GM18508 (cell line): ENCODE measurements around the gene LBHD2.

Experiments used
- ATAC-seq: cut with Tn5 transposase; IDR thresholded peaks from one replicate; pipeline ENCODE4 v1.9.1; 2021; ENCODE audit warnings: moderate number of reproducible peaks; ENCODE audit not compliant: insufficient read depth, unreplicated experiment

The LBHD2 gene

DNA sequence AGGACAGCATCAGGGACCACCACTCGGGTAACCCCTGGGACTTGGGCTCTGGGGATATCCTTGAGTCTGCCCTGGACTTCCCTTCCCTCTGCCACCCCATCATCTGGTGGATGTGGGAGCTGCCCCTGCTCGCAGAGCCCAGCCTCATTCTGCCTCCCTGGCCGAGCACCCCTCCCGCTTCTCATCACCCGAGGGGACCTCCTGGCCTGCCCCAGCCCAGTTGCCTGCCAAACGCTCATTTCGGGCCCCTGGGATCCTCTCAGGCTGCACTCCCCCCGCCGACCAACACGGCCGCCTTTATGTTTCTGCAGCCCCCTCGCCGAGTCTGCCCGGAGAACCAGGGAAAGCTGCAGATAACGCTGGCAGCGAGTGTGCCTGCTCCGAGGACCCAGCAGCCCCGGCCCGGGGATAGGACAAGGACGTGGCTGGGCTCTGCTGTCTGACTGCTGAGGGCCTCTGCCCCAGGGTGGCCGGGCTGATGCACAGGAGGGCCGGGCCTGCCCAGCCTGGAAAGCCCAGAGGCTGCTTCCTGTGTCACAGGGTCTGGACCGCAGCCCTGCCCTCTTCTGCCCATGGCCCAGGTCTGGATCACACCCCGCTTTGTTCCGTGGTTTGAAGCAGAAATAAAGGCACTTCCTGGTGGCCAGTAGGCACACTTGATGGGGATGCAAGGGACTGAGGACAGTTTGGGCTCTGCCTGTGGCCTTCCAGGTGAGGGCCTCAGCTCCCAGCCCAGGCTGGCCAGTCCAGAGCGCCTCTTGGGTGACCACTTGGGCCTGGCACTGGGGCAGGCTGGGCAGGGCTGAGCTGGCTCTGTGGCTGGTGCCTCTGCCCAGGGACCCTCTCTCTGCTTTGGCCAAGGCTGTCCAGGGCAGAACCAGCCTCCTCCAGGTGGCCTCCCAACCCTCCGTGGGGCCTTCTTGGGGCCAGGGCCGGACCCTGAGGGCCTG lies 5.7 kb downstream of the LBHD2 start:
- no peak for ATAC-seq

DNA sequence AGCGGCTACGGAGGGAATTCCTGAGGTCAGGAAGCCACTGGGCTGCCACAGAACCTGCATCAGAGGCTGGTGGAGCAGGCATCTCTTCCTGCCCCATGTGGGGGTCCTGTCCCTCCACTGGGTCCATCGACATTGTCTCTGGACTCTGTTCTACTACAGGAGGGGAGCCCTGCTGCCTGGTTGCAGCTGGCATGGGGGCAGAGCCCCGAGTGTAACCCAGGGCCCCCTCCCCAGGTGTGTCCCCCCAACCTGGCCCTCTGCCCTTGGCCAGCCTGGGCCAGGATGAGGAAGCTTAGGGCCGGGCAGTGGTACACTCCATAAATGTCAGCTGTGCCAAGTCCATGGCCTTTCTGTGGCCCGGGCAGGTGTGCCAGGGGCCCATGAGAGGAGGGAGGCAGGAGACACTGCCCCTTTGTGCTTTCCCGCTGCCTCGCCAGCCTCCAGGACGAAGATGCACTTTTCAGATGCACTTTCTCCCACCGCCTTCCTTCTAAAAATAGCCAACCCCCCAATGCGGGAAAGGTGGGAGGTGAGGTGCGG lies 6.5 kb downstream of the LBHD2 start:
- ATAC-seq = no peak

DNA sequence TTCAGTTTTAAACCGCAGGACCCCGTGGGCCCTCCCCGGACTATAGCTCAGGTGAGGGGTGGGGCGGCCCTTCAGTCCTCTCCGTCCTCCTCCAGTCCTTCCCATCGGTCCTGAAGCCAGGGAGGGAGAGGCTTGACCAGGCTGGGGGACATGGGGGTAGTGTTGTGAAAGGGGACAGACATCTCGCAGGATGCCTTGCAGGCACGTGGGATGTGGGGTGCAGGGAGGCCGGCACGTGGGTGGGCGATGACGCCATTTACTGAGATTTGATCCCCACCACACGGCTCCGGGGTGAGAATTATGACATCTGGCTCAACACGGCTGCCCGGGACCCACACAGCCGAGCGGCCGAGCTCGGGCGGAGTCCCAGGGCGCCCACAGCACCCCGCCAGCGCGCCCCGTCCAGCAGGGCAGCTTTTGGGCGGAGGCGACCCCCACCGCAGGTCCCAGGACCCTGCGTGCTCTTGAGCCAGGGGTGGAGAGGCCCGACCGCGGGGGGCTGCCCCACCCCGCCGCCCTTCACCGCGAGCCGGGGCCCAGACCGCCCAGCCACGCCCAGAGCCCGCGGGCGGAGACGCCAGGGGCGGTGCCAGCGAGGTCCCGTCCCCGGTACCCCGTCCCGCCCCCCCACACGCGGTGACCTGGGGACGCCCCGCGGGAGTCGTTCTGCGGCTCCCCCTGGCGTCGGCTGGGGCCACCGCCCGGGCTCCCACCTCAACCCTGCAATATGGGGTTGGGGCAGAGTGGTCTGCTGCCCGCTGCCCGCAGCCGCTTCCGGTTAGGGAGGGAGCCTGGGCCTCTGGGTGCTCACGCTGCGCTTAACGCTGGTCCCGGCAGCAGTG lies 7.3 kb downstream of the LBHD2 start:
- ATAC-seq = no peak

DNA sequence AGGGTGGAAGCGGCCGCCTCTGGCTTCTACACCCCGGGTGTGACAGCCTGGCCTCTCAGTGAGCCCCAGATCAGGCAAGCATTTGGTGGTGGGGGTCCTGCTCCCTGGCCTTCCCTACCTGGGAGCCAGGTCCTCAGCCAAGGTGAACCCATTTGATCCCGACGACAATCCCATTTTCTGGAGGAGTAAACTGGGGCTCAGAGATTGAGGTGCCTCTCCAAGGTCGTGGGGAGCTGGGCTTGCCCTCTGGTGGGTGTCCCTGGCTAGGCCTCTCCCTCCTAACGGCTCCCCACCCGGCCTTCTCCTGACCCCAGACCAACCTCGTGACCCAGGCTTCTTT lies 7.8 kb downstream of the LBHD2 start:
- no peak for ATAC-seq

DNA sequence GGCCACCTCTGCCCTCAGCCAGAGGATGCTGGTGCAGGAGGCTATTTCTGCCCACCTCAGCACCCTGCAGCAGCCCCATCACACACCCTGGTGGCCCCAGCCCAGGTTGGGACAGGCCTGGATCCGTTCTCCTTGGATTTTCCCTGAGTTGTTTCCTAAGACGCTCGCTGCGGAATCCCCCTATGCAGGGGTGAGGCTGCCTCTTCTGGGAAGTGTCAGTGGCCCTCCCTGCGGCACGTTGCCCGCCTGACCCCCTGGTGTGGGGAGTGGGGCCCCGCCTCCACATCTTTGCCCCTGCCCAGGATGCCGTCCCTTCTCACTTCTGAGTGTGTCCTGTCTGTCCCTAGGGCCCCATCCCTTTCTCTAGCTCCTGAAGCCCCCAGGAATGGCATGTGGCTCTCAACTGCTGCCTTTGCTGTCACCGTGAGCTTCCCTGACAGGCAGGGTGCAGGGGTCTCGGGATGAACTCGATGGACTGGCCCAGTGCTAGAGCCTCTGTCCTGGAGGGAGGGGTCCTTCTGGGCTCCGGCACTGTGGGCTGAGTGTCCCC lies 9.9 kb downstream of the LBHD2 start:
- ATAC-seq = no peak

DNA sequence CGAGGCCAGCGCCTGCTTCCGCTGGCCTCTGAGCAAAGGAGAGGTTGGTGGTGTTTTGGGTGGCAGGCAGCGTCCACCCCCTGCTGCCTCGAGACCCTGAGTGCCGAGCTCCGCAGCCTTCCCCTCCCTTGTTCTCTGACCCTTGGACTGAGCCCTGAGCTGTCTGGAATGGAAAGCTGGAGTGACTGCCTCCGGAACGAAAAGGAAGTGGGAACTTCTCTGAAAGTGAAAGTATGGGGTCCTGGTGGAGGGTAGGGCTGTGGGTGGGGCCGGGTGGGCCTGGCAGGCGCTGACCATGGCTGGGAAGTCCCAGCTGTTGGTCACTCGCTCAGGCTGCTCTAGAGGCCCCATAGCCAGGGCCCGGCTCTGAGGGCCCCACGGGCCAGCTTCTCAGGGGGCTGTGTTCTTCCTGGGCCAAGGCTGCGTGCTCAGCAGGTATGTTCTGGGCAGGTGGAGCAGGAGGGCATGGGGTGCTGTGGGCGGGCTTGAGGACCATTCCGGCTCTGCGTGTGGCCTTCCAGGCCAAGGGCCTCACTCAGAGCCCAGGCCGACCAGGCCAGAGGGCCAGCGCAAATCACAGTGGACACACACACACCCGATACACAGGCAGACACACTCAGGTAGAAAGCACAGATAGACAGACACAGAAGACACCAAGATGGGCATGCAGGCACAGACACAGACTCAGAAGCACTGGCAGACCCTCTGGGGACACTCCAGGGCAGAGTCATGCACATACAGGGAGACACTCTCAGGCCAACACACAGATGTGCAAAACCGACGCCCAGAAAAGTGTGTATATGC lies 10.6 kb downstream of the LBHD2 start, which contains the start of gene EXOC3L4:
Gene EXOC3L4 (plus strand): TSS at position 320 of the 804 bp plus-strand sequence. CDS start 5,495 bp downstream, outside the sequence.
- no peak for ATAC-seq

DNA sequence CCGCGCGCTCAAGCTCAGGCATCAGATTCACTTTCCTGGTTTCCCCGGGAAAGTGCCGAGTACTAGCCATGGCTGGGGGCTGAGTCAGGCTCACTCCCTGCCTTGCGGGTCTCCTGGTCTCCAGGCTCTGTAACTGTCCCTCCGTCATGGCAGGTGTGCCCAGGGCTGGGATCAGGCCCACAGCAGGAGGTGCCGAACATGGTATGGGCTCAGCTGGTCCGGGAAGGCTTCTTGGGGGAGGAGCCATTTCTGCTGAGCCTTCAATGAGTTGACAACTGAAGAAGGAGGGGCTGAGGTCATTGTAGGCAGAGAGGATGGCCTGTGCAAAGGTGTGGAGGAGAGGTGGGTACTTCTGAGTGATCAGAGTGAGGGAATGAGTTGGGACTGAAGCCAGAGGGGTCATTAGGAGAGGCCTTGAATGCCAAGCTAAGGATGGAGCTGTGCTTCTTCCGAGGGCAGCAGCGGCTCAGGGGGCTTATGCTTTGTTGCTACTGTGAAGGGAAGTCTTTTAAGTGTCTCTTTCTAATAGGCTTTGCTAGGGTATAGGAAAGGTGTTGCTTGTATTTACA lies 11.3 kb downstream of the LBHD2 start:
- no peak for ATAC-seq

DNA sequence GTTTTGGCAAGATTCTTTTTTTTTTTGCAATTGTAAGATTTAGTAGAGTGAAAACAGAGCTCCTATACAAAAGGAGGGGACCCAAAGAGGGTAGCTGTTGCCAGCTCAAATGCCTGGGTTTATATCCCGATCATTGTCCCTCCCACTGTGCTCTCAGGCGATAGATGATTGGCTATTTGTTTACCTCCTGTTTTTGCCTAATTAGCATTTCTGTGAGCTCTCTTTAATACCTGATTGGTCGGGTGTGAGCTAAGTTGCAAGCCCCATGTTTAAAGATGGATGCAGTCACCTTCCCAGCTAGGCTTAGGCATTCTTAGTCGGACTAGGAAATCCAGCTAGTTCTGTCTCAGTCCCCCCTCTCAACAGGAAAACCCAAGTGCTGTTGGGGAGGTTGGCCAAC lies 12.4 kb downstream of the LBHD2 start:
- ATAC-seq = no peak

DNA sequence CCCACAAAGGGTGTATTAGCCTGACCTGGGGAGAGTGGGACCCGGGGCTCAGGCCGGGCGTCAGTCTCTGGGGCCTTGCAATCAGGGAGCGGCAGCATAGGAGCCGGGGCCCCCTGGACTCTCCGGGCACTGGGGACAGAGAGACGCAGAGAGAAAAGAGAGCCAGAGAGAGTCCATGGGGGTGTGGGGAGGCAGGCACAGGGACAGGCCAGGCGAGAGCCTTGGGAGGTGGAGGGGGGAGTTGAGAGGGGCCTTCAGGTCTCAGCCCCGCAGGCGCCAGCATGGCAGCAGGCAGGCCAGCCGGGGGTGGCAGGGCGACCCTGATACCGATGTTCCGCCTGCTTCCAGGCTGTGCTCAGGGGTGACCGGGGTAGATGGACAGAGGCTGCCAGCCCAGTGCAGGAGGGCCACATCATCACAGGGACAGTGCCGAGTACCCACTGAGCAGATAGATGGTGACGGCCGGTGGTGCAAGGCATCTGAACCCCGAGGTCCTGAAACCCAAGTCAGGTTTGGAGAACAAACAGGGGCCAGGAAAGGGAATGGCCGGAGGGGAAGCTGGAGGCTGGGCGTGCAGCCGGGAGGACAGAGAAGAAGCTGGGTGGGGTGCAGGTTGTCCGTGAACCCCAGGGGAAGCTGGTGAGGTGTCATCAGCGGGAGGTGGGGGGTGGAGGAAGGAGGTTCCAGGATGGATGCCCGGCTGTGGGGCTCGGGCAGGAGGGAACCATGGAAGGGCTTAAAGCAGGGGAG lies 13.4 kb downstream of the LBHD2 start:
- no peak for ATAC-seq

DNA sequence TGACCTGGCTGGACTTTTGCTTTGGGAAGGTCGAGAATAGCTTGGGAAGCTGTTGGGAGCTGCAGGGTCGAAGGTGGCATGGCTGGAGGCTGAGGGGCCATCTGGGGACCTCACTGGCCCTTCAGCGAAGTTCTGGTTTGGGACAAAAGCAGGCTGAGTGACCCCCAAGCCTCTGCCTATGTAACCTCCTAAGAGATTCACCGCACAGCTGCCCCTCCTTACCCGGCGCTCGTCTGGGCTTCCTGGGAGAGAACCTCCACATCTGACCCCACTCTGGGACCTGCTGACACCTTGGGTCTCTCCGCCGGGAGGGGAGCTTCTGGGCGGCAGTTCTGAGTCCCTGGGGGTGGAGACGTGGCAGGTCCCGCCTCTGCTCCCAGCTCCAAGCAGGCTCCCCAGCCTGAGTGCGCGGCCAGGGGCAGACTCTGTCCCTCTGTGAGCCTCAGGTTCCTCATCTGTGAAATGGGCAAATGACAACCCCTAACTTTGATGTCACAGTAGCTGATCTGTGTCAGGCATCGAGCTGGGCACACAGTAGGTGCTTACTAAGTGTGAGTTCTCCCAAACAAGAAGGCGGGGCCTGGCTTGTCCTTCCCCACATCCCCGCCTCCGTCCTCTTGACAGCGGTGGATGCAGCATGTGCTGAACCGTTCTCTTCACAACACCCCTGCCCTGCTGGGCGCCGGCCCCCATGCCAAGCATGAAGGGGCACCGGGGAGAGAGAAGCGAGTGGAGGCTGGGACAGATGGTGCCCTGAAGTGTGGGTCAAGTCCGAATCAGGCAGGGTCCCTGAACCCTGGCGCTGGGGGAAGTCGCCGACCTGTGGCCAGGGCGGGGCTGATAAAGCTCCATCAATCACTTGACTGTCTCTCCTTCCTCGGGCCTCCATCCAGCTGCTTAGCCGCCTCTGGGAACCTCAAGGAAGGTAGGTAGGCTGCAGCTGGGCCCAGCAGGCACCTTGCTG lies 14.3 kb downstream of the LBHD2 start:
- ATAC-seq = no peak

DNA sequence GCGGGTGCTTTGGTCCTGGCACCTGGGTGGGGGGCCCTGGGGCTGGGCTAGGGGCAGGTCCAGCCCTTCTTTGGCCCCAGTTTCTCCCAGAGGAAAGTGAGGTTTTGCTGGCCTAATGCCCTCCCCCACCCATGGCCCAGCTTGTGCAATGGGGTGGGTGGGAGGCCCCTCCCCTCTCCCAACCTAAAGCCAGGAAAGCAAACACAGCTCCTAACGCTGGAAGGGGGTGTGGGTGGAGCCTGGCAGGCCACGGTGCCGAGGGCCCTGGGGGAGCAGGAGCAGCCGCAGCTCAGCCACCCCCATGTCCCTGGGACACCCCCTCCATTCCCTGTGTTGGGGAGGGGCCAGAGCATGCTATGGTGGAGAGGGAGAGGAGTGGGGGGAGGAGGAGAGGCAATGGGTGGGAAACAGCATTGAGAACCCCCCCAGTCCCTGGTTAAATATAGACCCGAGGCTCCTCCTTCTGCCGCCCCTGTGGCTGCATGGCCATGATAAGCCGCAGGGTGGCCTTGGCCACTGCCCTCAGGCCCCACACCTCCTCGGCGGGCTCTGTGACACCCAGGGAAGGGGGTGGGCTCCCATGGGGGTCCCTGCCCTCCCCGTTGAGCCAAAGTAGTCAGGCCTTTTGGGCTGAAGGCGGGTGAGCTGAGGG lies 15.2 kb downstream of the LBHD2 start:
- no peak for ATAC-seq

DNA sequence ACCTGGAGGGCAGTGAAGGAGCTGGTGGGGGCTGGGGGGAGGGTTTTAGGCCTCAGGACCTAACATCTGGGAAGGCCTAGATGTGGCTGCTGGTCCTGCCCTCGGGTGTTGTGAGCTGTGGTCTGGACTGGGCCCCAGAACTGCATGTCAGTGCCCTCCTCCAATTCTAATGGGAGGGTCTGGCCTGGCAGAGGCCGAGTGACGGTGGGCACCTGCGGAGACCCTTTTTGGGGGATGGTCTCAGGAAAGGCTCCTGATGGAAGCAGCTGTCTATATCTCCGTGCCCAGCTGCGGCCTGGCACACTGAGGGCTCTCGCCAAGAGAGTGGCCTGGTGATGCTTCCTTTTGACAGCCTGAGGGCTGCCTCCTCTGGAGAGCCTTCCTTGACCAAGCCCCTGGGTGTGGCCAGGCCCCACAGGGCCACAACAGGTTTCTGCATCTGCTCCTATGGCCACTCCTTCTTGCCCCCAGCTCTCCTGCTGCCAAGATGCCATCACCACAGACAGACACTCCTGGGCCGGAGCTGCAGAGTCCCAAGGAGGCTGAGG lies 15.8 kb downstream of the LBHD2 start:
- ATAC-seq = no peak

DNA sequence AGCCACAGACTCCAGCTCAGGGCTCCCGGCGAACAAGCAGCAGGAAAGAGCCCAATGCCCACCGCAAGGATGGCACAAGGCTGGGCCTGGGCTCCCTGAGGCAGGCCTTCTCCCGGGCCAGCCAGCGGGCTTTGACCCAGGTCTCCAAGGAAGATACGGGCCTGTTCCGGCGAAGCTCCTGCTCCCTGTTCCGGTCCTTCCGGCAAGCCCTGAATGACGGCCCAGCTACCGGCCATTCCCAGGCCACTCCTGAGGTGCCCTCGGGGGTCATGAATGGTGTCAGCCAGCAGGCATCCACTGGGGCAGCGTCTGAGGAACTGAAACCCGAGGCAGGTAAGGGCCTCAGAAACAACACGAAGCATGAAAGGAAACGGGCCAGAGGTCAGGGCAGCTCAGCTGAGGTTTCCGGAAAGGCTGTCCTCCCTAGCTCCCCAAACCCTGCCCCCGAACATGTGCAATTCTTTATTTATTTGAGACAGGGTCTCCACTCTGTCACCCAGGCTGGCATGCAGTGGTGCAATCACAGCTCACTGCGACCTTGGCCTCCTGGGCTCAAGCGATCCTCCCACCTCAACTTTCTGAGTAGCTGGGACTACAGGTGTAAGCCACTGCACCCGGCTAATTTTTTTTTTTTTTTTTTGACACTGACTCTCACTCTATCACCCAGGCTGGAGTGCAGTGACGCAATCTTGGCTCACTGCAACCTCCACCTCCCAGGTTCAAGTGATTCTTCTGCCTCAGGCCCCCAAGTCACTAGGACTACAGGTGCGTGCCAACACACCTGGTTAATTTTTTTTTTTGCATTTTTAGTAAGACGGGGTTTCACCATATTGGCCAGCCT lies 16.5 kb downstream of the LBHD2 start:
- ATAC-seq = no peak

DNA sequence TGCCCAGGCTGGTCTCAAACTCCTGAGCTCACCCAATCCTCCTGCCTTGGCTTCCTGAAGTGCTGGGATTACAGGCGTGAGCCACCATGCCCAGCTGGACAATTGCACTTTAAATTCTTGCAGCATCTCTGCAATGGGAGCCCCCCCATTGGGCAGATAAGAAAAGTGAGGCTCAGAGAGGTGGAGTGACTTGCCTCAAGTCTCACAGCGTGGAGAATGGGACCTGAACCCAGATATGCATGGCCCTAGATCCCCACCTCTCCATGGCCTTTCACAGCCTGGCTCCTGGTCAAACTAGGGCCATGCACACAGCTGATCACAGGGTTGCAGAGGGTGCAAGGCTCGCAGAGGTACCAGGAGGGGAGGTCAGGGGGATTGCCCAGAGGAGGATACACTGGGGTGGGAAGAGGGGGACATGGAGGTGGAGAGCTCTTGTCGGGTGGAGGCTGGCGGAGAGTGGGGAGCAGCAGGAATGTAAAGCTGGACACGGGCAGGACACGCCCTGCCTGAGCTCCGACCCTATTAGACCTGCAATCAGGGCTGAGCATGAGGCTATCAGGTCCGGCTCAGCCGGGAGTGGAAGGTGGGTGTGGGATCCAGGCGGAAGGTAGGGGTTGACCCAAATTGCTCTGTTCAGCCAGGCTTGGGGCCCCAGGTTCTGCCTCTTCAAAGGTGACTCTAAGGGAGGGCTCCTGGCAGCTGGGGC lies 17.4 kb downstream of the LBHD2 start:
- no peak for ATAC-seq

DNA sequence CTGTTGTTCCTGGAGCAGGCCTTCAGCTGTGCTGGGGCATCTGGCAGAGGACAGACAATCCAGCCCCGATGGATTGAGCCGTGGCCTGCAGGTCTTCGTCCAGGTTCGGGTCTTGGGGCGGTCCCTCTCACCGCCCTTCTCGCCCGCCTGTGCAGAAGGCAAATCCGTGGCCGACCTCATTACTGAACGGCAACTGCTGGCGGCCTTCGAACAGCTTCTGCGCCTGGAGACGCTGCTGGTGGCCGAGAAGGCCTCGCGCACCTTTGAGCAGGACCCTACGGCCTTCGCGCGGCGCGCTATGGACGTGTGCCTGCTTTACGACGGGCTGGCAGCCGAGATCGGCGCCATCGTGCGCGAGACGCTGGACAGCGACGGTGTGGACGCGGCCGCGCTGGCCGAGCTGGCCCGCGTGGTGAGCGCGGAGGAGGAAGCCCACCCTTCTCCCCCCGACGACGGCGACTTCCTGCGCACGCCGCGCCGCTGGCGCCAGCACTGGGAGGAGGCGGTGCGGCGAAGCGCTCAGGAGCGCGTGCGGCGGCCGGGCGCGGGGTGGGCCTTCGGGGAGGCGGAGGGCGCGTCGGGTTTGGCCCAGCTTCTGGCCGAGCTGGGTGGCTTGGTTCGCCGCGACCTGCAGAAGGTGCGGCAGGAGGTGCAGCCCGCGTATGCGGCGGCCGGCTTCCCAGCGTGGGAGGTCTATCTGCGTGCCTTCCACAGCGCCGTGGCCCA lies 18.1 kb downstream of the LBHD2 start:
- no peak for ATAC-seq
